NB4 (cell line): Measurements from ENCODE around the gene ZBTB20.

Source experiments
- CTCF ChIP-seq: IDR thresholded peaks from one replicate; pipeline ENCODE4 v1.5.1; 2012; ENCODE audit warnings: low read depth, low read length
- MAX ChIP-seq: IDR thresholded peaks from 2 replicates; pipeline ENCODE4 v1.6.1; 2011; ENCODE audit warnings: low read depth, low read length
- MYC ChIP-seq: IDR thresholded peaks from 2 replicates; pipeline ENCODE4 v1.6.1; 2011; ENCODE audit warnings: low read depth, low read length
- POLR2A ChIP-seq: IDR thresholded peaks from 2 replicates; pipeline ENCODE4 v1.6.1; 2011; ENCODE audit warnings: mild to moderate bottlenecking; ENCODE audit not compliant: insufficient read length; ENCODE audit errors: extremely low read depth

- TF ChIP-seq CTCF (no peak), MYC (no peak), POLR2A (no peak), MAX (no peak)
These were observed 648.3 kb downstream of the ZBTB20 start for GRCh38 chr3:114498539-114499370.
